ENCODE data around the gene RNF111.
"Not testable (repeated sequence)": the region's sequence is repeated elsewhere in the genome, so short reads cannot be mapped to it uniquely, and the experiment has no call there.

RNF111 gene

DNA sequence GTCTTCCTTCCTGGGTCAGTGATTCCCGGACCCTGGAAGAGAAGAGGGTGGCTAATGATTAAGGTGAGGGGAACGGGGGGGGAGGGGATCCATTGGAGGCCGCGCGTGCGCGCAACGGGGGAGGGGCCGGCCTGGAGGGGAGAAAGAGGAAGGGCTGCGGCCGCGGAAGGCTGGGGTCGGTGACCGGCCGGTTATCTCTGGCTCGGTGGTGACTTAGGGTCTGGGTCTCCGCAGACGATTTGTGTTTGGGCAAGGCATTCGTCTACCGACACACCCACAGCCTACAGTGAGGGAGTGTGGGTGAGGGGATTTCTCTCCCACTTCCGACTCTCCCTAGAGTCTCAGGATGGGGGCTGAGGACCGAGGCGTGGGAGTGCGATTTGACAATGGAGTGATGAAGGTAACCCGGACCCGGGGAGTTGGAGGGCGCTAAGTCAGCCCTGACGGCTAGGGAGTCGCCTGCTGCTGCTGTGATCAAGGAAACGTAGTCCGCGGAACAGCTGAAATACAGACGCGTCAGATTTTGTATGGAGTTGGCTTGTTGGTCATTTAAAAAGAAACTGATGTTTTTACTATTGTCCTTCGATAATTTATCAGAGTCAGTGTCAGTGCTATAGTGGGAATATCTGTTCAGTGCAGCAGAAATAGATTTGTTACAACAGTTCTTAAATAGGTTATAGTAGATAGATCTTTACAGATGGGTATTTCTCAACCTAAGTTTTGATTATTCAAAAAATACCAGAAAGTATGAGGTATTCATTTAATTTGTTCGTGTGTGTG is 733 bp downstream of the RNF111 start:
- Histone ChIP-seq H3K4ac (ENCODE audit: low read depth, low read length) (peak overlapping the region; percentile 1), H2AK5ac (ENCODE audit: low read length) (no peak overlapping the region), H2BK120ac (ENCODE audit: low read depth, low read length) (no peak overlapping the region), H3K79me2 (ENCODE audit: control insufficient read depth, insufficient read depth, low read length) (peaks cover 35% of the 10 kb centered on the region), H2BK5ac (ENCODE audit: low read length) (peak overlapping the region; percentile 88), H4K5ac (ENCODE audit: low read length) (no peak overlapping the region), H3K4me2 (ENCODE audit: low read length) (peak overlapping the region; percentile 45), H3K18ac (ENCODE audit: low read length) (peak overlapping the region; percentile 72), H3K27ac (ENCODE audit: low read depth, low read length) (peak overlapping the region; percentile 92), H4K8ac (ENCODE audit: low read depth, low read length) (no peak overlapping the region), H3K9ac (ENCODE audit: low read length) (peak overlapping the region; percentile 77), H3K36me3 (ENCODE audit: control insufficient read depth, insufficient read depth, low read length) (no peaks in the 10 kb centered on the region), H3K56ac (ENCODE audit: low read length) (peak overlapping the region; percentile 88), H3K4me1 (ENCODE audit: control insufficient read depth, low read depth, low read length) (peaks cover 2% of the 10 kb centered on the region), H3K79me1 (ENCODE audit: low read length) (peaks cover 4% of the 10 kb centered on the region), H3K4me3 (ENCODE audit: low read length) (peak overlapping the region; percentile 79), H3K27me3 (ENCODE audit: insufficient read depth, low read length, poor library complexity) (no peaks in the 10 kb centered on the region), H2BK15ac (replicated peaks; ENCODE audit: low read depth) (no peak overlapping the region), H3K23ac (ENCODE audit: low read length) (peak overlapping the region; percentile 91)
- no CpG with 5 or more reads among the region's 36 CpGs for WGBS (ENCODE audit: extremely low coverage, insufficient coverage, low lambda C conversion rate)
- peak; percentile 81 for DNase-seq

GRCh38 chr15:58992181-58992580 is 4.7 kb downstream of the RNF111 start:
- Histone ChIP-seq H3K36me3 (ENCODE audit: control insufficient read depth, insufficient read depth, low read length) (no peaks in the 10 kb centered on the region), H2AK5ac (ENCODE audit: low read length) (no peak overlapping the region), H3K27ac (ENCODE audit: low read depth, low read length) (no peak overlapping the region), H4K5ac (ENCODE audit: low read length) (no peak overlapping the region), H3K4me3 (ENCODE audit: low read length) (no peak overlapping the region), H3K4ac (ENCODE audit: low read depth, low read length) (no peak overlapping the region), H4K8ac (ENCODE audit: low read depth, low read length) (no peak overlapping the region), H3K4me2 (ENCODE audit: low read length) (no peak overlapping the region), H3K9ac (ENCODE audit: low read length) (no peak overlapping the region), H3K23ac (ENCODE audit: low read length) (no peak overlapping the region), H3K79me1 (ENCODE audit: low read length) (peaks cover 7% of the 10 kb centered on the region), H2BK120ac (ENCODE audit: low read depth, low read length) (no peak overlapping the region), H3K4me1 (ENCODE audit: control insufficient read depth, low read depth, low read length) (no peaks in the 10 kb centered on the region), H3K27me3 (ENCODE audit: insufficient read depth, low read length, poor library complexity) (no peaks in the 10 kb centered on the region), H3K56ac (ENCODE audit: low read length) (no peak overlapping the region), H3K18ac (ENCODE audit: low read length) (no peak overlapping the region), H2BK5ac (ENCODE audit: low read length) (no peak overlapping the region), H2BK15ac (replicated peaks; ENCODE audit: low read depth) (no peak overlapping the region), H3K79me2 (ENCODE audit: control insufficient read depth, insufficient read depth, low read length) (peaks cover 44% of the 10 kb centered on the region)
- no peak for DNase-seq
- WGBS (ENCODE audit: extremely low coverage, insufficient coverage, low lambda C conversion rate), result no CpG with 5 or more reads among the region's 10 CpGs

DNA sequence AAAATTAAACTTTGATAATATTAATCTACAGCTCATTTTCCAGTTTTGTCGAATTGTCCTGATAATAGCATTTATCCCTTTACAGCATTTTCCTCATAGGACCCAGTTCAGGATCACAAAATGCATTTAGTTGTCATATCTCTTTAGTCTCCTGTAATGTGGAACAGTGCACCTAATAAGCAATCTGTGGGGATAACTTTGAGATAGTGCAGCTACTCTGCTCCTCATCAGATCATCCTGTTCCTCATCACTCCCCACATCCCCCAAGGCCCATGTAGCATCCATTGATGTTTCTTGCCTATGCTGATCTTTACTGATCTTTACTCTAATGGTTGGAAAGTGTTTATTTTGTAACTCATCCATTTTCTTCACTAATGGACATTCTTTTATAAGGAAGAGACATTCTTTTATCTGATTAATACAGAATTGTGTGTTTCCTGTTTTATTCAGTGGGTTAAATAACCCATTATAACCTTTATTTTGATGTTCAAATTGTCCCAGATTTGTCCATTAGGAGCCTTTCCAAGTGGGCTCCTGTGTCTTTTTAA is 7.5 kb downstream of the RNF111 start:
- no peak overlapping the region for H3K56ac ChIP-seq (ENCODE audit: low read length)
- no peak overlapping the region for H3K27ac ChIP-seq (ENCODE audit: low read depth, low read length)
- no peak overlapping the region for H3K4me2 ChIP-seq (ENCODE audit: low read length)
- H2BK15ac ChIP-seq (replicated peaks; ENCODE audit: low read depth), result no peak overlapping the region
- H2BK120ac ChIP-seq (ENCODE audit: low read depth, low read length), result no peak overlapping the region
- no peak for DNase-seq
- no peaks in the 10 kb centered on the region for H3K27me3 ChIP-seq (ENCODE audit: insufficient read depth, low read length, poor library complexity)
- no peak overlapping the region for H3K18ac ChIP-seq (ENCODE audit: low read length)
- H4K8ac ChIP-seq (ENCODE audit: low read depth, low read length), result no peak overlapping the region
- no peak overlapping the region for H2AK5ac ChIP-seq (ENCODE audit: low read length)
- no peak overlapping the region for H3K4me3 ChIP-seq (ENCODE audit: low read length)
- no CpG with 5 or more reads among the region's 1 CpG for WGBS (ENCODE audit: extremely low coverage, insufficient coverage, low lambda C conversion rate)
- no peak overlapping the region for H4K5ac ChIP-seq (ENCODE audit: low read length)
- H3K36me3 ChIP-seq (ENCODE audit: control insufficient read depth, insufficient read depth, low read length), result no peaks in the 10 kb centered on the region
- peaks cover 8% of the 10 kb centered on the region for H3K79me1 ChIP-seq (ENCODE audit: low read length)
- H2BK5ac ChIP-seq (ENCODE audit: low read length), result no peak overlapping the region
- H3K4ac ChIP-seq (ENCODE audit: low read depth, low read length), result no peak overlapping the region
- no peak overlapping the region for H3K23ac ChIP-seq (ENCODE audit: low read length)
- H3K4me1 ChIP-seq (ENCODE audit: control insufficient read depth, low read depth, low read length), result no peaks in the 10 kb centered on the region
- H3K79me2 ChIP-seq (ENCODE audit: control insufficient read depth, insufficient read depth, low read length), result peaks cover 37% of the 10 kb centered on the region
- H3K9ac ChIP-seq (ENCODE audit: low read length), result no peak overlapping the region

- H3K18ac ChIP-seq (ENCODE audit: low read length), result no peak overlapping the region
- H4K5ac ChIP-seq (ENCODE audit: low read length), result no peak overlapping the region
- no peak overlapping the region for H2BK120ac ChIP-seq (ENCODE audit: low read depth, low read length)
- peaks cover 9% of the 10 kb centered on the region for H3K79me1 ChIP-seq (ENCODE audit: low read length)
- no peak overlapping the region for H3K9ac ChIP-seq (ENCODE audit: low read length)
- no peak overlapping the region for H3K23ac ChIP-seq (ENCODE audit: low read length)
- H4K8ac ChIP-seq (ENCODE audit: low read depth, low read length), result no peak overlapping the region
- H3K4ac ChIP-seq (ENCODE audit: low read depth, low read length), result no peak overlapping the region
- H2AK5ac ChIP-seq (ENCODE audit: low read length), result no peak overlapping the region
- H3K56ac ChIP-seq (ENCODE audit: low read length), result no peak overlapping the region
- H3K4me2 ChIP-seq (ENCODE audit: low read length), result no peak overlapping the region
- H2BK5ac ChIP-seq (ENCODE audit: low read length), result no peak overlapping the region
- DNase-seq, result no peak
- no peaks in the 10 kb centered on the region for H3K4me1 ChIP-seq (ENCODE audit: control insufficient read depth, low read depth, low read length)
- no peaks in the 10 kb centered on the region for H3K36me3 ChIP-seq (ENCODE audit: control insufficient read depth, insufficient read depth, low read length)
- no CpG with 5 or more reads among the region's 2 CpGs for WGBS (ENCODE audit: extremely low coverage, insufficient coverage, low lambda C conversion rate)
- H3K27me3 ChIP-seq (ENCODE audit: insufficient read depth, low read length, poor library complexity), result no peaks in the 10 kb centered on the region
- peaks cover 24% of the 10 kb centered on the region for H3K79me2 ChIP-seq (ENCODE audit: control insufficient read depth, insufficient read depth, low read length)
- no peak overlapping the region for H3K27ac ChIP-seq (ENCODE audit: low read depth, low read length)
- H2BK15ac ChIP-seq (replicated peaks; ENCODE audit: low read depth), result no peak overlapping the region
- H3K4me3 ChIP-seq (ENCODE audit: low read length), result no peak overlapping the region
Observed at GRCh38 chr15:58999694-59000093, 12.2 kb downstream of the RNF111 start.

GRCh38 chr15:59000251-59000650 is 12.8 kb downstream of the RNF111 start:
- H2BK5ac ChIP-seq (ENCODE audit: low read length); H2AK5ac ChIP-seq (ENCODE audit: low read length); DNase-seq; H3K4ac ChIP-seq (ENCODE audit: low read depth, low read length); H3K23ac ChIP-seq (ENCODE audit: low read length); H3K79me1 ChIP-seq (ENCODE audit: low read length); H2BK120ac ChIP-seq (ENCODE audit: low read depth, low read length); H3K4me2 ChIP-seq (ENCODE audit: low read length); H3K27me3 ChIP-seq (ENCODE audit: insufficient read depth, low read length, poor library complexity); H3K4me1 ChIP-seq (ENCODE audit: control insufficient read depth, low read depth, low read length); H4K8ac ChIP-seq (ENCODE audit: low read depth, low read length); H3K36me3 ChIP-seq (ENCODE audit: control insufficient read depth, insufficient read depth, low read length); H3K56ac ChIP-seq (ENCODE audit: low read length); H2BK15ac ChIP-seq (replicated peaks; ENCODE audit: low read depth); H3K27ac ChIP-seq (ENCODE audit: low read depth, low read length); H3K4me3 ChIP-seq (ENCODE audit: low read length); H4K5ac ChIP-seq (ENCODE audit: low read length); H3K9ac ChIP-seq (ENCODE audit: low read length); H3K18ac ChIP-seq (ENCODE audit: low read length): not testable (repeated sequence)
- no CpG with 5 or more reads among the region's 10 CpGs for WGBS (ENCODE audit: extremely low coverage, insufficient coverage, low lambda C conversion rate)
- H3K79me2 ChIP-seq (ENCODE audit: control insufficient read depth, insufficient read depth, low read length), result peaks cover 21% of the 10 kb centered on the region
